Adrenal gland (tissue), 5 donors: ENCODE data around the gene ASXL2.

Experiments used
- POLR2A ChIP-seq, 2 donors: fragments of 450-650 bp; IDR thresholded peaks; one replicate each; pipeline ENCODE4 v1.6.1; 2017; ENCODE audit warnings: antibody characterized with exemption in 2 of 2, mild to moderate bottlenecking in 2 of 2, moderate library complexity in 1 of 2
- TF ChIP-seq, protein P1 (sequence below), 6 experiments: fragments of 450-650 bp in 4 of 6; fragments of 200-600 bp in 2 of 6; sonication (generic) in 1 of 6; IDR thresholded peaks; 1 replicate in 5 of 6; 2 replicates in 1 of 6; pipeline versions ENCODE4 v1.5.1 to v1.8.0; 2016 to 2021; ENCODE audit warnings: antibody characterized with exemption in 6 of 6, mild to moderate bottlenecking in 2 of 6, moderate library complexity in 1 of 6
- donor health status: DM: no; HTN: no; CAD: no.

DNA sequence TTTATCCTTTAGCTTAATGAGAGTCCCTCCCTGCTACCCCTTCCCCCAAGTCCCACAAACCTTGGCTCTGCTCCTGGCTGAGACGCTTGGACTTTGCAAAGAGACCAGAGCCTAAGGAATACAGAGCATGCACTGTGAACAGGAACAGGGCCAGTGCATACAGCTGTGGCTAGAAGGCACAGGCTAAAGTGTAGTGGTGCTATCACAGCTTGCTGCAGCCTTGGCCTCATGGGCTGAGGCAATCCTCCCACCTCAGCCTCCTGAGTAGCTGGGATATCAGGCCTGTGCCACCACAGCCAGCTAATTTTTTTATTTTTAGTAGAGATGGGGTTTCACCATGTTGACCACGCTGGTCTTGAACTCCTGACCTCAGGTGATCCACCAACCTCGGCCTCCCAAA, 39.5 kb upstream of the ASXL2 start:
- no peak for TF ChIP-seq POLR2A (IDR thresholded peaks at IDR 0.05)
- TF ChIP-seq, protein P1, sequence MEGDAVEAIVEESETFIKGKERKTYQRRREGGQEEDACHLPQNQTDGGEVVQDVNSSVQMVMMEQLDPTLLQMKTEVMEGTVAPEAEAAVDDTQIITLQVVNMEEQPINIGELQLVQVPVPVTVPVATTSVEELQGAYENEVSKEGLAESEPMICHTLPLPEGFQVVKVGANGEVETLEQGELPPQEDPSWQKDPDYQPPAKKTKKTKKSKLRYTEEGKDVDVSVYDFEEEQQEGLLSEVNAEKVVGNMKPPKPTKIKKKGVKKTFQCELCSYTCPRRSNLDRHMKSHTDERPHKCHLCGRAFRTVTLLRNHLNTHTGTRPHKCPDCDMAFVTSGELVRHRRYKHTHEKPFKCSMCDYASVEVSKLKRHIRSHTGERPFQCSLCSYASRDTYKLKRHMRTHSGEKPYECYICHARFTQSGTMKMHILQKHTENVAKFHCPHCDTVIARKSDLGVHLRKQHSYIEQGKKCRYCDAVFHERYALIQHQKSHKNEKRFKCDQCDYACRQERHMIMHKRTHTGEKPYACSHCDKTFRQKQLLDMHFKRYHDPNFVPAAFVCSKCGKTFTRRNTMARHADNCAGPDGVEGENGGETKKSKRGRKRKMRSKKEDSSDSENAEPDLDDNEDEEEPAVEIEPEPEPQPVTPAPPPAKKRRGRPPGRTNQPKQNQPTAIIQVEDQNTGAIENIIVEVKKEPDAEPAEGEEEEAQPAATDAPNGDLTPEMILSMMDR (IDR thresholded peaks at IDR 0.05): no peak
